Astrocyte (in vitro differentiated cells and primary cell): ENCODE results near the gene FZR1.

Experiments used
- EZH2 ChIP-seq: IDR thresholded peaks from 2 replicates; pipeline ENCODE4 v1.6.1; 2012; ENCODE audit warnings: mild to moderate bottlenecking, low read length, inconsistent platforms; ENCODE audit not compliant: insufficient read depth
- TF ChIP-seq, protein P1 (sequence below): IDR thresholded peaks from 2 replicates; pipeline ENCODE4 v1.5.1; 2011; ENCODE audit warnings: low read depth, mild to moderate bottlenecking, inconsistent platforms, low read length, moderate library complexity; ENCODE audit not compliant: insufficient read depth

DNA sequence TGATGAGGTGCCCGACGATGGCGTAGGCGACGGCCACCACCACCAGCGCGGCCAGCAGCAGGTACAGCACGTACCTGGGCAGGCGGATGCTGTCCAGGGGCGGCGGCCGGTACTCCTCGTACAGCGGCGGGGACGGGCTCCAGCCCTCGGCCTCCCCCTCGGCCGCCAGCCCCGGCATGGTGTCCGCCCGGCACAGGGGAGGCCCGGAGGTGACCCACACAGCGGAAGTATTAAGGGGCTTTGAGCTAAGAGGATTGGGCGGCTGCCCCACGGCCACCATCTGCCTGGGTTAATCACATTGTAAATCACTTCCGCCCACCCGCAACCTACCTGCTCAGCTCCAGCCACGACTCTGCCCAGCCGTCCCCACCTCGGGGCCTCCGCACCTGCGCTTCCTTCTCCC, 22.9 kb upstream of the FZR1 start, which contains the start of gene SMIM44:
- TF ChIP-seq, protein P1, sequence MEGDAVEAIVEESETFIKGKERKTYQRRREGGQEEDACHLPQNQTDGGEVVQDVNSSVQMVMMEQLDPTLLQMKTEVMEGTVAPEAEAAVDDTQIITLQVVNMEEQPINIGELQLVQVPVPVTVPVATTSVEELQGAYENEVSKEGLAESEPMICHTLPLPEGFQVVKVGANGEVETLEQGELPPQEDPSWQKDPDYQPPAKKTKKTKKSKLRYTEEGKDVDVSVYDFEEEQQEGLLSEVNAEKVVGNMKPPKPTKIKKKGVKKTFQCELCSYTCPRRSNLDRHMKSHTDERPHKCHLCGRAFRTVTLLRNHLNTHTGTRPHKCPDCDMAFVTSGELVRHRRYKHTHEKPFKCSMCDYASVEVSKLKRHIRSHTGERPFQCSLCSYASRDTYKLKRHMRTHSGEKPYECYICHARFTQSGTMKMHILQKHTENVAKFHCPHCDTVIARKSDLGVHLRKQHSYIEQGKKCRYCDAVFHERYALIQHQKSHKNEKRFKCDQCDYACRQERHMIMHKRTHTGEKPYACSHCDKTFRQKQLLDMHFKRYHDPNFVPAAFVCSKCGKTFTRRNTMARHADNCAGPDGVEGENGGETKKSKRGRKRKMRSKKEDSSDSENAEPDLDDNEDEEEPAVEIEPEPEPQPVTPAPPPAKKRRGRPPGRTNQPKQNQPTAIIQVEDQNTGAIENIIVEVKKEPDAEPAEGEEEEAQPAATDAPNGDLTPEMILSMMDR, result no peak
- peak; percentile 74 for TF ChIP-seq EZH2
